Neuronal stem cell (in vitro differentiated cells): Measurements from ENCODE around the gene RPL19.

Experiments
- DNase-seq: peaks from one replicate; pipeline ENCODE4 v3.0.0-alpha.2; 2013; ENCODE audit warnings: low spot score
- H2AFZ ChIP-seq: one replicate; pipeline ENCODE4 v1.6.1; 2013; ENCODE audit warnings: mild to moderate bottlenecking, low read length, inconsistent platforms
- H2AK5ac ChIP-seq: 2 replicates; pipeline ENCODE4 v1.6.1; 2013; ENCODE audit warnings: low read depth, mild to moderate bottlenecking, inconsistent platforms, low read length, moderate library complexity, mixed read lengths
- H2BK120ac ChIP-seq: 2 replicates; pipeline ENCODE4 v1.6.1; 2013; ENCODE audit warnings: low read depth, mild to moderate bottlenecking, inconsistent platforms, low read length, moderate library complexity, mixed read lengths
- H2BK12ac ChIP-seq: one replicate; pipeline ENCODE4 v1.6.1; 2013; ENCODE audit warnings: low read length, inconsistent platforms
- H2BK15ac ChIP-seq: 2 replicates; pipeline ENCODE4 v1.6.1; 2013; ENCODE audit warnings: mild to moderate bottlenecking, low read length, inconsistent platforms, mixed read lengths
- H2BK5ac ChIP-seq: one replicate; pipeline ENCODE4 v1.6.1; 2013; ENCODE audit warnings: inconsistent platforms, mild to moderate bottlenecking, low read length, moderate library complexity
- H3K14ac ChIP-seq: one replicate; pipeline ENCODE4 v1.6.1; 2013; ENCODE audit warnings: low read length, inconsistent platforms
- H3K18ac ChIP-seq: 2 replicates; pipeline ENCODE4 v1.6.1; 2013; ENCODE audit warnings: low read length, inconsistent platforms
- H3K23ac ChIP-seq: 2 replicates; pipeline ENCODE4 v1.6.1; 2013; ENCODE audit warnings: low read depth, mild to moderate bottlenecking, mixed read lengths, low read length, inconsistent platforms; ENCODE audit not compliant: poor library complexity
- H3K27ac ChIP-seq: replicated peaks from 3 replicates; pipeline ENCODE4 v1.5.1; 2013; ENCODE audit warnings: low read length, inconsistent platforms
- H3K27me3 ChIP-seq, 3 experiments: 2 replicates each; pipeline ENCODE4 v1.6.1; 2013; ENCODE audit warnings: low read length in 3 of 3, mild to moderate bottlenecking in 2 of 3, inconsistent platforms in 1 of 3, low read depth in 1 of 3, mixed read lengths in 1 of 3, moderate library complexity in 1 of 3; ENCODE audit not compliant: control insufficient read depth in 3 of 3, insufficient read depth in 3 of 3
- H3K36me3 ChIP-seq, 2 donors: replicated peaks in 1 of 2; 2 replicates each; pipeline ENCODE4 v1.6.1; 2013; ENCODE audit warnings: low read length in 2 of 2; ENCODE audit not compliant: control insufficient read depth in 2 of 2, insufficient read depth in 2 of 2
- H3K4ac ChIP-seq: 2 replicates; pipeline ENCODE4 v1.6.1; 2013; ENCODE audit warnings: inconsistent platforms, mild to moderate bottlenecking, low read length, moderate library complexity
- H3K4me1 ChIP-seq, 2 donors: 1 replicate in 1 of 2; 2 replicates in 1 of 2; pipeline ENCODE4 v1.6.1; 2013; ENCODE audit warnings: low read length in 2 of 2, low read depth in 1 of 2; ENCODE audit not compliant: control insufficient read depth in 2 of 2, insufficient read depth in 1 of 2
- H3K4me2 ChIP-seq: one replicate; pipeline ENCODE4 v1.6.1; 2013; ENCODE audit warnings: mild to moderate bottlenecking, low read length, inconsistent platforms; ENCODE audit not compliant: insufficient read depth, poor library complexity, severe bottlenecking
- H3K4me3 ChIP-seq, 2 donors: 2 replicates each; pipeline ENCODE4 v1.5.1; 2013; ENCODE audit warnings: low read length in 2 of 2, mild to moderate bottlenecking in 2 of 2, inconsistent platforms in 1 of 2, moderate library complexity in 1 of 2
- H3K79me1 ChIP-seq: one replicate; pipeline ENCODE4 v1.6.1; 2013; ENCODE audit warnings: low read depth, mild to moderate bottlenecking, inconsistent platforms, low read length, moderate library complexity
- H3K9ac ChIP-seq: one replicate; pipeline ENCODE4 v1.6.1; 2013; ENCODE audit warnings: mild to moderate bottlenecking, low read depth, low read length, inconsistent platforms; ENCODE audit not compliant: poor library complexity
- H3K9me3 ChIP-seq, 2 donors: replicated peaks in 1 of 2; 2 replicates each; pipeline versions ENCODE3 to v1.6.1; 2013; ENCODE audit warnings: low read length in 2 of 2, mild to moderate bottlenecking in 2 of 2, inconsistent platforms in 1 of 2, low read depth in 1 of 2, mixed read lengths in 1 of 2, moderate library complexity in 1 of 2; ENCODE audit not compliant: control insufficient read depth in 2 of 2, insufficient read depth in 1 of 2
- H4K8ac ChIP-seq: one replicate; pipeline ENCODE4 v1.6.1; 2013; ENCODE audit warnings: low read depth, mild to moderate bottlenecking, inconsistent platforms, low read length, moderate library complexity
- H4K91ac ChIP-seq: one replicate; pipeline ENCODE4 v1.6.1; 2013; ENCODE audit warnings: low read length, low read depth, mild to moderate bottlenecking, inconsistent platforms; ENCODE audit not compliant: poor library complexity
- WGBS, 2 donors: extraction: QIAGEN DNeasy Blood & Tissue Kit; methylation state at CpG; one replicate each; pipeline ENCODE4 v1.1.7; 2013; ENCODE audit warnings: missing lambda C conversion rate in 2 of 2, mixed read lengths in 1 of 2; ENCODE audit not compliant: insufficient read length in 2 of 2, insufficient replicate concordance in 1 of 2; ENCODE audit errors: extremely low coverage in 2 of 2; 5-methylcytosine and 5-hydroxymethylcytosine counted together

RPL19 gene

DNA sequence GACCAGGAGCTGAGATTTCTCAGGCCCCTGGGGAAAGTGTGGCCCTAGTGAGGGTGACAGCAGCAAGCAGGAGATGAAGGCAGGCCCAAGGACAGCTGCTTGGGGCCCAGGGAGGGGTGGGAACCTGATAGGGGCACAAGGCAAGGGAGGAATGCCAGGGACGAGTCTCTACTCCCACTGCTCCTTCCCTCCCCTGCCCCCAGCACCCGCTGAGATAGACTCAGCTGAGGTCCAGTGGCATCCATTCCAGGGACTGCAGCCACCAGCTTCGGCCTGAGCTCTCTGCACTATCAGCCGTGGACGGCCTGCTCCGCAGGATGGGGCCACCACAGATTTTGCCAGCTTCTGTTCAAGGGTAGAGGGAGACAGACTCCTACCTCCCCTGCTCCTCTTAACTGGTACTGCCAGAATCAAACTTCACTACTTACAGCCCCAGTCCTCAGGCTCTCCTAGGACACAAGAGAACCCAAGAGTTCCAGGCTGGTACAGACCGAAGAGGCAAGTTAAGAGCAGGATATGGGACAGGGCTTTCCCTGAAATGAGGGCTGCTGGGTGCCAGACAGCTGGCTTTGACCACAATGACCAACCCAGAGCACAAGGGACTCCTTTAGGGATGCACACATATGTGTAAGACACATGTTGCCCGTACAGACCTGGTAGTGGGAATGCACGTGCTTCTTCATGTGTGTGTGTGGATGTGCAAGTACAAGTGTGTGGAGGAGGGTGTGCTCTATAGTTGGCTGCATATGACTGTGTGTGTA is 8.2 kb upstream of the RPL19 start:
- Histone ChIP-seq H3K14ac (no peak overlapping the region), H3K4ac (no peak overlapping the region), H3K4me3 (no peak overlapping the region), H3K36me3 (peaks cover 37 to 51% of the 10 kb centered on the region in 2 donors), H3K4me2 (no peak overlapping the region), H3K79me1 (peaks cover 14% of the 10 kb centered on the region), H2AK5ac (no peak overlapping the region), H2BK15ac (no peak overlapping the region), H4K91ac (no peak overlapping the region), H3K27me3 (no peaks in the 10 kb centered on the region), H2AFZ (no peak overlapping the region), H3K9me3 (peaks cover 0 to 2% of the 10 kb centered on the region in 2 donors), H3K9ac (peak overlapping the region; percentile 44), H3K27ac (no peak overlapping the region), H3K23ac (peak overlapping the region; percentile 73), H4K8ac (no peak overlapping the region), H2BK12ac (no peak overlapping the region), H3K4me1 (peaks cover 9 to 25% of the 10 kb centered on the region in 2 donors), H2BK120ac (no peak overlapping the region), H2BK5ac (no peak overlapping the region), H3K18ac (no peak overlapping the region)
- DNase-seq = no peak
- WGBS, 2 donors = no CpG with 5 or more reads among the region's 9 CpGs

DNA sequence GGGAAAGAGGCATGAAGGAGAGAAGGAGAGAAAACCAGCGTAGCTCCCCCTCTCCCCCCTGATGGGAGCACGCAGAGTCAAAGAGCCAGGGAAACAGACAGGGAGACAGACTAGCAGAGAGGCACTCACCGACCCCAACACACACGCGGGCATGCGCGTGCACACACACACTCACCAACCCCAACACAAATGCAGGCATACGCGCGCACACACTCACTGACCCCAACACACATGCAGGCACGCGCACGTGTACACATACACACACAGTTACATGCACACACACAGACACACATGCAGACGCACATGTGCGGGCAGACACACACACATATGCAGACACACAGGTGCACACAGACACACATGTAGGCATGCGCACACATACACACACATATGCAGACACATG is 7.2 kb upstream of the RPL19 start:
- H3K14ac ChIP-seq = no peak overlapping the region
- H2BK5ac ChIP-seq = no peak overlapping the region
- H3K23ac ChIP-seq = no peak overlapping the region
- H3K9ac ChIP-seq = peak overlapping the region; percentile 75
- H3K27me3 ChIP-seq = no peaks in the 10 kb centered on the region
- no peak overlapping the region for H2AFZ ChIP-seq
- H3K79me1 ChIP-seq = peaks cover 14% of the 10 kb centered on the region
- no CpG with 5 or more reads among the region's 16 CpGs for WGBS, 2 donors
- H4K91ac ChIP-seq = no peak overlapping the region
- peaks cover 29 to 41% of the 10 kb centered on the region in 2 donors for H3K36me3 ChIP-seq
- H3K9me3 ChIP-seq = peaks cover 0 to 2% of the 10 kb centered on the region in 2 donors
- no peak overlapping the region for H3K4ac ChIP-seq
- H2BK12ac ChIP-seq = no peak overlapping the region
- H3K27ac ChIP-seq = no peak overlapping the region
- no peak overlapping the region for H2BK120ac ChIP-seq
- no peak overlapping the region for H2BK15ac ChIP-seq
- H3K4me3 ChIP-seq = peak overlapping the region in 1 of 2 donors; percentile 64
- no peak overlapping the region for H3K4me2 ChIP-seq
- no peak overlapping the region for H2AK5ac ChIP-seq
- H3K18ac ChIP-seq = no peak overlapping the region
- peaks cover 9 to 26% of the 10 kb centered on the region in 2 donors for H3K4me1 ChIP-seq
- no peak for DNase-seq
- no peak overlapping the region for H4K8ac ChIP-seq

DNA sequence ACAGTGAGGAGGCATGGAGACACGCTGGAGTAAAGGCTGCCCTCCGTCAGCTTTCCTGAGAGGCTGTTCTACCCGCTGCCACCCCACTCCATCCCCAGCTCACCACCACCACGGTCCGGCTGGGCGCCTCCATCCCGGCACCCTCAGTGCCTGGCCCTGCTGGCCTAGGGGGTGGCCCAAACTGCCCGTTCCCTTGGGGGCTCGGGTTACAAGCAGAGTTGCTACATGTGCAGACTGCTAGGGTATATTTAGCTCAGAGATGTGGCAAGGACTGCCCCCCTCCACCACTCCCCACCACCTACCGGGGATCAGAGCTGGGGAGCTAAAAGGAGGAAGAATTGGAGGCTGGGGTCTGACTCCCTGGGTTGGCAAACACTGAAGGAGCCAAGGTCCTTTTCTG is 6.7 kb upstream of the RPL19 start:
- Histone ChIP-seq H4K91ac (no peak overlapping the region), H2BK120ac (no peak overlapping the region), H3K18ac (no peak overlapping the region), H3K4ac (no peak overlapping the region), H3K4me1 (peaks cover 9 to 28% of the 10 kb centered on the region in 2 donors), H3K79me1 (peaks cover 14% of the 10 kb centered on the region), H3K4me3 (peak overlapping the region in 1 of 2 donors; percentile 64), H3K9ac (peak overlapping the region; percentile 75), H3K27me3 (no peaks in the 10 kb centered on the region), H3K4me2 (no peak overlapping the region), H2BK15ac (no peak overlapping the region), H4K8ac (no peak overlapping the region), H3K9me3 (peaks cover 0 to 2% of the 10 kb centered on the region in 2 donors), H2AK5ac (no peak overlapping the region), H3K14ac (no peak overlapping the region), H2BK12ac (no peak overlapping the region), H3K36me3 (peaks cover 29 to 40% of the 10 kb centered on the region in 2 donors), H2BK5ac (peak overlapping the region; percentile 16), H3K27ac (no peak overlapping the region), H2AFZ (no peak overlapping the region), H3K23ac (no peak overlapping the region)
- WGBS, 2 donors = no CpG with 5 or more reads among the region's 10 CpGs
- DNase-seq = no peak

DNA sequence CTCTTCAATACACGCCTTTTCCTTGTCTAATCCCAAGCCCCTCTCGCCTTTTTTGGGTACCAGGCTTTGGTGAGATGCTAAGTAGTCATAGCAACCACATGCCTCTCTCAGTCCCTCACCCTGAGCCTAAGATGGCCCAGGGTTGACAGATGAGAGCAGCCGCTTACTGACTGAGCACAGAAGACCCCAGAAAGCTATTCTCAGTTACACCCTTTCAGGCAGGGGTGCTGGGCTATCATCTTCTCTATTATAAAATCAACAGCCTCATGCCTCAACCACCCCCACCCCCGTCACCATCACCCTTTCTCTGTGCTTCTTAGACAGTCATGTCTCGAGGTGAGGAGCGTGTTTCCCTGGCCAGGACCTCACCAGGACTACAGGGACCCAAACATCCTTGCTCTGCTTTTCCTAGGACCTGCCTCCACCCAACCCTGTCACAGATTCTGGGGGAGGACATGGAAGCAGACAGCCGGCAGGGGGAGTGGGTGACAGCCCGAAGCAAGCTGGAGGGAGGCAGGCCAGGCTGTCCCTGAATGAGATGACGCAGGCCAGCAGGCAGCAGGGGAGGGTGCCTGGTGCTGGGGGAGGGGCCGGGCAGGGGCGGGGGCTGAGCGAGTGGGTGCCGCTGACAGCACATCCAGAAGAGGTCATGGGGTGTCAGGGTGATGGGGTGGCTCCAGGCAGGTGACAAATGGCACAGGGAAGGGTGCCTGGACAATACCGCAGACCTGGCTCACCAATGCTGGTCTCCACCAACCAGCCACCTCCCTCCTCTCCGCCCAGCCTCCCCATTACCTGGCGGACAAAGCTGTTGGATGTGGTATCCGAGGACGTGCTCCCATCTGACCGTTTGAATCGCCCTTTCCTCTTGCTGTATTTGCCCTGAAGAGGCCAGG is 5.7 kb upstream of the RPL19 start:
- DNase-seq = peak; percentile 36
- no CpG with 5 or more reads among the region's 20 CpGs for WGBS, 2 donors

More for the DNA sequence above, 5.7 kb upstream of the RPL19 start:
- Histone ChIP-seq H2BK120ac (no peak overlapping the region), H3K9ac (peak overlapping the region; percentile 64), H2BK12ac (peak overlapping the region; percentile 78), H2AK5ac (peak overlapping the region; percentile 62), H4K8ac (no peak overlapping the region), H3K4me2 (peak overlapping the region; percentile 58), H3K27me3 (no peaks in the 10 kb centered on the region), H3K27ac (peak overlapping the region; percentile 69), H3K79me1 (peaks cover 14% of the 10 kb centered on the region), H3K4me3 (peak overlapping the region in 1 of 2 donors; percentile 18), H2BK5ac (peak overlapping the region; percentile 16), H2BK15ac (peak overlapping the region; percentile 55), H3K4ac (no peak overlapping the region), H2AFZ (no peak overlapping the region), H3K23ac (peak overlapping the region; percentile 57), H3K18ac (peak overlapping the region; percentile 61), H4K91ac (no peak overlapping the region), H3K9me3 (peaks cover 0 to 2% of the 10 kb centered on the region in 2 donors), H3K36me3 (peaks cover 28 to 36% of the 10 kb centered on the region in 2 donors), H3K4me1 (peaks cover 9 to 28% of the 10 kb centered on the region in 2 donors), H3K14ac (no peak overlapping the region)
